GM12878 (cell line): ENCODE data around the gene FMO3. TPM values are rescaled to one million over a fixed set of nuclear protein-coding genes. Genes with fewer than 3 reads are reported as not detected.

Experiments used
- ATAC-seq: fragments of 200-7000 bp; cut with Tn5 transposase; 3 replicates; pipeline ENCODE4 v1.9.1; 2020; ENCODE audit warnings: mild to moderate bottlenecking, moderate library complexity
- BruUV-seq: library from RNA; stranded (reverse); fragments of 400-500 nt; replicated peaks from 2 replicates; lab custom pipeline; 2021; lab: Mats Ljungman, UMichigan
- CTCF ChIA-PET: fragments of 300-600 bp; sonication (Branson Sonifier 250); formaldehyde crosslinking; extraction: SDS; loops from one replicate; lab custom pipeline; 2021; ENCODE audit warnings: inconsistent platforms; lab: Yijun Ruan, JAX
- POLR2A ChIA-PET: fragments of 350-600 bp; formaldehyde crosslinking; extraction: SDS; loops from one replicate; lab custom pipeline; 2021; ENCODE audit warnings: inconsistent platforms; lab: Charles Lee
- RAD21 ChIA-PET: fragments of 300-600 bp; sonication (Branson Sonifier 250); formaldehyde crosslinking; loops from one replicate; lab custom pipeline; 2023; ENCODE audit warnings: antibody characterized with exemption; ENCODE audit not compliant: unreplicated experiment; lab: Charles Lee
- SMC1A ChIA-PET: fragments of 300-600 bp; sonication (Branson Sonifier 250); formaldehyde crosslinking; loops from one replicate; lab custom pipeline; 2023; ENCODE audit not compliant: unreplicated experiment, uncharacterized antibody; lab: Charles Lee
- DNase-seq: peaks from one replicate; pipeline ENCODE4 v3.0.0-alpha.2; 2011; ENCODE audit warnings: low read depth, low spot score
- FAIRE-seq: peaks from 3 replicates; lab custom pipeline; 2011; peaks lifted over from hg19 to GRCh38; lab: Jason Lieb, UNC
- H2AFZ ChIP-seq: 2 replicates; pipeline ENCODE4 v1.6.0; 2011; ENCODE audit warnings: low read depth, low read length, control low read depth; ENCODE audit not compliant: control insufficient read depth
- H3K27ac ChIP-seq: 2 replicates; pipeline ENCODE4 v1.5.1; 2011; ENCODE audit warnings: control low read depth; ENCODE audit not compliant: control insufficient read depth, insufficient read depth
- H3K27me3 ChIP-seq, 2 experiments: replicated peaks in 1 of 2; 2 replicates each; pipeline versions ENCODE4 v1.6.0 to v1.6.1; 2011; ENCODE audit warnings: low read length in 1 of 2; ENCODE audit not compliant: control insufficient read depth in 2 of 2, insufficient read depth in 2 of 2
- H3K36me3 ChIP-seq, 2 experiments: 2 replicates each; pipeline ENCODE4 v1.5.1; 2011; ENCODE audit warnings: low read length in 1 of 2; ENCODE audit not compliant: control insufficient read depth in 2 of 2, insufficient read depth in 2 of 2
- H3K4me1 ChIP-seq: 2 replicates; pipeline ENCODE4 v1.6.1; 2011; ENCODE audit warnings: mild to moderate bottlenecking, low read length, moderate library complexity, mixed read lengths; ENCODE audit not compliant: control insufficient read depth, insufficient read depth
- H3K4me2 ChIP-seq: 2 replicates; pipeline ENCODE4 v1.6.0; 2011; ENCODE audit warnings: control low read depth; ENCODE audit not compliant: control insufficient read depth, insufficient read depth
- H3K4me3 ChIP-seq: fragments of 200-600 bp; sonication (generic); 2 replicates; pipeline ENCODE4 v1.5.1; 2016
- H3K79me2 ChIP-seq: 2 replicates; pipeline ENCODE4 v1.6.0; 2011; ENCODE audit warnings: low read length; ENCODE audit not compliant: control insufficient read depth, insufficient read depth
- H3K9ac ChIP-seq: 2 replicates; pipeline ENCODE4 v1.8.0; 2011; ENCODE audit warnings: low read length, control low read depth, mixed read lengths; ENCODE audit not compliant: control insufficient read depth, insufficient read depth
- H3K9me3 ChIP-seq: replicated peaks from 3 replicates; pipeline ENCODE4 v1.5.1; 2011; ENCODE audit warnings: mild to moderate bottlenecking, low read length; ENCODE audit not compliant: control insufficient read depth, insufficient read depth
- H4K20me1 ChIP-seq: 2 replicates; pipeline ENCODE4 v1.6.0; 2011; ENCODE audit not compliant: control insufficient read depth, insufficient read depth
- FOXM1 ChIP-seq: IDR thresholded peaks from 2 replicates; pipeline ENCODE4 v1.6.1; 2012; ENCODE audit warnings: low read depth, mild to moderate bottlenecking, inconsistent platforms, low read length, moderate library complexity
- IKZF2 ChIP-seq, 2 experiments: fragments of 450-650 bp; IDR thresholded peaks; 2 replicates each; pipeline ENCODE4 v1.6.1; 2017; ENCODE audit warnings: mild to moderate bottlenecking in 2 of 2, moderate library complexity in 2 of 2
- KLF5 ChIP-seq: fragments of 450-650 bp; IDR thresholded peaks from 2 replicates; pipeline ENCODE4 v1.6.1; 2014; ENCODE audit warnings: mild to moderate bottlenecking; ENCODE audit not compliant: partially characterized antibody
- NR2F1 ChIP-seq: fragments of 450-650 bp; conservative IDR thresholded peaks from 2 replicates; pipeline ENCODE4 v1.6.1; 2017; ENCODE audit warnings: mild to moderate bottlenecking
- POLR2AphosphoS2 ChIP-seq: IDR thresholded peaks from 2 replicates; pipeline ENCODE4 v1.6.1; 2011; ENCODE audit warnings: low read depth, mild to moderate bottlenecking, low read length, improper control_type of control experiment, moderate library complexity
- STAT3 ChIP-seq: IDR thresholded peaks from 2 replicates; pipeline ENCODE4 v1.6.1; 2011; ENCODE audit warnings: low read depth, low read length, improper control_type of control experiment
- TCF12 ChIP-seq: IDR thresholded peaks from 2 replicates; pipeline ENCODE4 v1.6.1; 2011; ENCODE audit warnings: low read depth, mild to moderate bottlenecking, low read length
- WRNIP1 ChIP-seq: IDR thresholded peaks from 2 replicates; pipeline ENCODE4 v1.6.1; 2011; ENCODE audit warnings: low read depth, low read length, improper control_type of control experiment, borderline replicate concordance
- ZSCAN29 ChIP-seq: fragments of 450-650 bp; IDR thresholded peaks from 2 replicates; pipeline ENCODE4 v1.6.1; 2017; ENCODE audit warnings: mild to moderate bottlenecking, moderate library complexity
- ZZZ3 ChIP-seq: IDR thresholded peaks from 2 replicates; pipeline ENCODE4 v1.6.1; 2011; ENCODE audit warnings: low read depth; ENCODE audit not compliant: control insufficient read depth, insufficient read length
- WGBS: methylation state at CpG from one replicate; pipeline ENCODE4 v1.1.6; 2016; ENCODE audit warnings: low lambda C conversion rate; ENCODE audit not compliant: insufficient replicate concordance, insufficient coverage; ENCODE audit errors: missing lambda C conversion rate; 5-methylcytosine and 5-hydroxymethylcytosine counted together
- in situ Hi-C: fragments of 300-500 bp; cut with MboI; formaldehyde crosslinking; loops from 9 replicates; pipeline ENCODE4 v1.14.3; 2018; ENCODE audit warnings: mixed read lengths
- intact Hi-C: fragments of 100-400 bp; cut with micrococcal nuclease; formaldehyde crosslinking; loops from one replicate; pipeline ENCODE4 v1.14.2; 2022; ENCODE audit not compliant: unreplicated experiment
- polyA plus RNA-seq, 11 experiments: library from polyadenylated mRNA; depleted of rRNA in 4 of 11; unstranded in 6 of 11; stranded (reverse) in 5 of 11; fragments of >200 nt; fragmentation: Nextera tagmentation in 4 of 11; fragmentation: Illumina TruSeq in 1 of 11; extraction: Ambion mirVana in 4 of 11; extraction: Trizol in 1 of 11; gene quantifications; 1 replicate in 1 of 11; 2 replicates in 10 of 11; pipeline versions ENCODE4 v1.2.1 to v1.2.3, GENCODE V29; 2011 to 2016; ENCODE audit warnings: inconsistent platforms in 2 of 11, missing spikeins in 2 of 11, low read depth in 1 of 11
- total RNA-seq, 4 experiments: library from RNA; depleted of rRNA in 3 of 4; stranded (reverse); fragments of >200 nt in 3 of 4; fragmentation: Illumina TruSeq in 1 of 4; extraction: Trizol in 1 of 4; gene quantifications; 2 replicates each; pipeline versions ENCODE4 v1.2.1 to v1.2.3, GENCODE V29; 2013 to 2021
- TF ChIP-seq, protein P1 (sequence below): fragments of 450-650 bp; IDR thresholded peaks from 2 replicates; pipeline ENCODE4 v1.6.1; 2016; ENCODE audit warnings: mild to moderate bottlenecking

FMO3 gene
- total and polyA plus RNA-seq, 10 of the 15 experiments (the other 5 are each of a cell fraction or from before 2014, with no cell fraction given) = 0.08 to 0.10 TPM; not detected in 8

GRCh38 chr1:171126504-171126903 is 35.8 kb downstream of the FMO3 start:
- CTCF ChIA-PET = no interaction called here
- Histone ChIP-seq H4K20me1 (no peaks in the 10 kb centered on the region), H3K27ac (no peak overlapping the region), H3K4me1 (no peaks in the 10 kb centered on the region), H3K36me3 (no peaks in the 10 kb centered on the region), H3K4me2 (no peak overlapping the region), H3K9ac (no peak overlapping the region), H3K9me3 (no peaks in the 10 kb centered on the region), H3K79me2 (no peaks in the 10 kb centered on the region), H3K27me3 (no peaks in the 10 kb centered on the region), H3K4me3 (no peak overlapping the region), H2AFZ (no peak overlapping the region)
- FAIRE-seq (no peak), DNase-seq (no peak), ATAC-seq (no peak)
- POLR2A ChIA-PET = interaction anchor here (0.6 kb wide), 1 partner anchor 189 kb away, joined by 3 read pairs; no protein-coding TSS in a partner anchor
- no TSS peak for BruUV-seq
- RAD21 ChIA-PET = no interaction called here
- in situ Hi-C loops = no loop called here
- WGBS = 21% methylated on average over 4 of the region's 4 CpGs
- SMC1A ChIA-PET = no interaction called here
- TF ChIP-seq WRNIP1 = no peak
- TF ChIP-seq, protein P1, sequence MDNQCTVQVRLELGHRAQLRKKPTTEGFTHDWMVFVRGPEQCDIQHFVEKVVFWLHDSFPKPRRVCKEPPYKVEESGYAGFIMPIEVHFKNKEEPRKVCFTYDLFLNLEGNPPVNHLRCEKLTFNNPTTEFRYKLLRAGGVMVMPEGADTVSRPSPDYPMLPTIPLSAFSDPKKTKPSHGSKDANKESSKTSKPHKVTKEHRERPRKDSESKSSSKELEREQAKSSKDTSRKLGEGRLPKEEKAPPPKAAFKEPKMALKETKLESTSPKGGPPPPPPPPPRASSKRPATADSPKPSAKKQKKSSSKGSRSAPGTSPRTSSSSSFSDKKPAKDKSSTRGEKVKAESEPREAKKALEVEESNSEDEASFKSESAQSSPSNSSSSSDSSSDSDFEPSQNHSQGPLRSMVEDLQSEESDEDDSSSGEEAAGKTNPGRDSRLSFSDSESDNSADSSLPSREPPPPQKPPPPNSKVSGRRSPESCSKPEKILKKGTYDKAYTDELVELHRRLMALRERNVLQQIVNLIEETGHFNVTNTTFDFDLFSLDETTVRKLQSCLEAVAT = no peak
- TF ChIP-seq FOXM1 = no peak
- no peak for TF ChIP-seq POLR2AphosphoS2
- TF ChIP-seq ZZZ3 = no peak
- TF ChIP-seq IKZF2 (IDR thresholded peaks at IDR 0.05) = no peak
- no peak for TF ChIP-seq NR2F1
- TF ChIP-seq TCF12 = no peak
- no peak for TF ChIP-seq ZSCAN29
- TF ChIP-seq KLF5 = no peak
- no peak for TF ChIP-seq STAT3
- intact Hi-C loops = no loop called here
